Measurements from ENCODE around the gene OPRPN.

DNA sequence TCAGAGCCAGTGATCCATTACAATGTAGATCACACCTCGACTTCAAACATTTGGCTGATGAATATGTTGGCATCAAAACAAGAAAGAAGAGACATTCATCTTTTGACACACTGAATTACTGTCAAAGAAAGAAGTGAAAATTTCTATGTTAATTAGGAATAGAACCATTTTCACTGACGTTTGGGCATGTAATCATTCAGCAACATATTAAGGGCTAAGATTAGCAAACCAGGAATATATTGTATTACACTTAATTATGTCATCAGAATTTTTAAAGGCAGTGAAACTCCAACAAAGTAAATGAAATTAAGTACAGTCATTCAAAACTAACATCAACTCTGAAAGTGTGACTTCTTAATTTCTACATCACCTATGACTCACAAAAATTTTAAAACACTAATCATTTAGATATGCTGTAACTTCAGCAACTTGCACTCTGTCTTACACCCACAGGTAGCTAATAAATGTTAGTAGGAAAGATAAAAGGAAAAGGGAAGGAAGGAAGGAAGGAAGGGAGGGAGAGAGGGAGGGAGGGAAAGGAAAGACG lies 38.6 kb upstream of the OPRPN start:
- TF ChIP-seq, protein P1, sequence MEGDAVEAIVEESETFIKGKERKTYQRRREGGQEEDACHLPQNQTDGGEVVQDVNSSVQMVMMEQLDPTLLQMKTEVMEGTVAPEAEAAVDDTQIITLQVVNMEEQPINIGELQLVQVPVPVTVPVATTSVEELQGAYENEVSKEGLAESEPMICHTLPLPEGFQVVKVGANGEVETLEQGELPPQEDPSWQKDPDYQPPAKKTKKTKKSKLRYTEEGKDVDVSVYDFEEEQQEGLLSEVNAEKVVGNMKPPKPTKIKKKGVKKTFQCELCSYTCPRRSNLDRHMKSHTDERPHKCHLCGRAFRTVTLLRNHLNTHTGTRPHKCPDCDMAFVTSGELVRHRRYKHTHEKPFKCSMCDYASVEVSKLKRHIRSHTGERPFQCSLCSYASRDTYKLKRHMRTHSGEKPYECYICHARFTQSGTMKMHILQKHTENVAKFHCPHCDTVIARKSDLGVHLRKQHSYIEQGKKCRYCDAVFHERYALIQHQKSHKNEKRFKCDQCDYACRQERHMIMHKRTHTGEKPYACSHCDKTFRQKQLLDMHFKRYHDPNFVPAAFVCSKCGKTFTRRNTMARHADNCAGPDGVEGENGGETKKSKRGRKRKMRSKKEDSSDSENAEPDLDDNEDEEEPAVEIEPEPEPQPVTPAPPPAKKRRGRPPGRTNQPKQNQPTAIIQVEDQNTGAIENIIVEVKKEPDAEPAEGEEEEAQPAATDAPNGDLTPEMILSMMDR (IDR thresholded peaks at IDR 0.05) = no peak
- TF ChIP-seq, protein P2, sequence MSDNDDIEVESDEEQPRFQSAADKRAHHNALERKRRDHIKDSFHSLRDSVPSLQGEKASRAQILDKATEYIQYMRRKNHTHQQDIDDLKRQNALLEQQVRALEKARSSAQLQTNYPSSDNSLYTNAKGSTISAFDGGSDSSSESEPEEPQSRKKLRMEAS (IDR thresholded peaks at IDR 0.05) = no peak
- TF ChIP-seq CHD2 (IDR thresholded peaks at IDR 0.05; ENCODE audit: low read length, partially characterized antibody) = no peak
- TF ChIP-seq, protein P3, sequence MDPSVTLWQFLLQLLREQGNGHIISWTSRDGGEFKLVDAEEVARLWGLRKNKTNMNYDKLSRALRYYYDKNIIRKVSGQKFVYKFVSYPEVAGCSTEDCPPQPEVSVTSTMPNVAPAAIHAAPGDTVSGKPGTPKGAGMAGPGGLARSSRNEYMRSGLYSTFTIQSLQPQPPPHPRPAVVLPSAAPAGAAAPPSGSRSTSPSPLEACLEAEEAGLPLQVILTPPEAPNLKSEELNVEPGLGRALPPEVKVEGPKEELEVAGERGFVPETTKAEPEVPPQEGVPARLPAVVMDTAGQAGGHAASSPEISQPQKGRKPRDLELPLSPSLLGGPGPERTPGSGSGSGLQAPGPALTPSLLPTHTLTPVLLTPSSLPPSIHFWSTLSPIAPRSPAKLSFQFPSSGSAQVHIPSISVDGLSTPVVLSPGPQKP (IDR thresholded peaks at IDR 0.05; ENCODE audit: low read depth, low read length) = no peak
- no peak for TF ChIP-seq KDM1A (IDR thresholded peaks at IDR 0.05; ENCODE audit: low read depth)

Measured in A549 (cell line).